ENCODE data around the gene PCDH9.

DNA sequence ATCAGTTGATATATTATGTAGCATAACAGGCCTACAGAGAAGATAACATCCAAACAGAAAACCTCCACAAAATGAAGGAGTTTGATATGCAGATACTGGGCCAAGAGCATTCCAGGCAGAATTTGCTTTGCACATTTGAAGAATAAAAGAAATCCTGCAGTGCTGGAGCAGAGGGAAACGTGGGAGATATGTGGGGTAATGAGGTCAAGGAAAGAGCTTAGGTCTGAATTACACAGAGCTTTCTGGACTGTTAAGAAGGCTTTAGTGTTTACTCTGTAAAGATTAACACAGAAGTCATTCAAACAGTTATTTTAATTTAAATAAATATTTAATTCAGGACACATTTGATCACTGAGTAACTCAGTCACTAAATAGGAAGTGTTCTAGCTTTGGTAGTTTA lies 692.7 kb downstream of the PCDH9 start:
- no peak for TF ChIP-seq POLR2A (IDR thresholded peaks at IDR 0.05)
- TF ChIP-seq CTCF (IDR thresholded peaks at IDR 0.05), result no peak
